BJ (cell line): ENCODE results near the gene SP100. TPM values are rescaled to one million over a fixed set of nuclear protein-coding genes. Genes with fewer than 3 reads are reported as not detected.

Experiments used
- CTCF ChIA-PET: fragments of 350-600 bp; formaldehyde crosslinking; extraction: SDS; loops from one replicate; lab custom pipeline; 2021; ENCODE audit warnings: antibody characterized with exemption, inconsistent platforms; lab: Yijun Ruan, JAX
- POLR2A ChIA-PET: fragments of 300-600 bp; sonication (Branson Sonifier 250); formaldehyde crosslinking; extraction: SDS; loops from one replicate; lab custom pipeline; 2021; ENCODE audit warnings: antibody characterized with exemption; lab: Charles Lee
- DNase-seq: peaks from one replicate; pipeline ENCODE4 v3.0.0-alpha.2; 2011; ENCODE audit warnings: low read depth
- H3K27me3 ChIP-seq: 2 replicates; pipeline ENCODE4 v1.6.0; 2011; ENCODE audit warnings: low read length; ENCODE audit not compliant: control insufficient read depth, insufficient read depth
- H3K36me3 ChIP-seq: 2 replicates; pipeline ENCODE4 v1.5.1; 2011; ENCODE audit warnings: low read length; ENCODE audit not compliant: control insufficient read depth, insufficient read depth
- H3K4me3 ChIP-seq: 2 replicates; pipeline ENCODE4 v1.5.1; 2011; ENCODE audit warnings: low read depth, mild to moderate bottlenecking, control low read depth, low read length
- CTCF ChIP-seq: IDR thresholded peaks from 2 replicates; pipeline ENCODE4 v1.5.1; 2011; ENCODE audit warnings: low read depth, mild to moderate bottlenecking, control low read depth, inconsistent platforms, low read length, moderate library complexity; ENCODE audit not compliant: insufficient read depth
- polyA plus RNA-seq: library from polyadenylated mRNA; depleted of rRNA; stranded (reverse); fragments of >200 nt; gene quantifications from 2 replicates; pipeline ENCODE4 v1.2.3, GENCODE V29; 2011

SP100 gene
- polyA plus RNA-seq, 1 experiment = 34.8 TPM

- TF ChIP-seq CTCF = no peak
- DNase-seq = no peak
- Histone ChIP-seq H3K27me3 (no peaks in the 10 kb centered on the region), H3K4me3 (no peak overlapping the region), H3K36me3 (peaks cover 1% of the 10 kb centered on the region)
- ChIA-PET POLR2A (no interaction called here), CTCF (no interaction called here)
These were observed 86.6 kb downstream of the SP100 start for GRCh38 chr2:230502593-230502992.

- POLR2A ChIA-PET = no interaction called here
- Histone ChIP-seq H3K27me3 (no peaks in the 10 kb centered on the region), H3K36me3 (peaks cover 1% of the 10 kb centered on the region), H3K4me3 (no peak overlapping the region)
- no peak for TF ChIP-seq CTCF
- CTCF ChIA-PET = no interaction called here
- DNase-seq = no peak
These were observed 87.8 kb downstream of the SP100 start for GRCh38 chr2:230503798-230504197.

- no peak for DNase-seq
- POLR2A ChIA-PET = no interaction called here
- Histone ChIP-seq H3K4me3 (no peak overlapping the region), H3K27me3 (no peaks in the 10 kb centered on the region), H3K36me3 (peaks cover 4% of the 10 kb centered on the region)
- no peak for TF ChIP-seq CTCF
- CTCF ChIA-PET = no interaction called here
These were observed 89.2 kb downstream of the SP100 start for GRCh38 chr2:230505162-230505561.

GRCh38 chr2:230512955-230513748, 97.2 kb downstream of the SP100 start:
- ChIA-PET CTCF (no interaction called here), POLR2A (no interaction called here)
- DNase-seq = no peak
- H3K4me3 ChIP-seq = no peak overlapping the region
- H3K36me3 ChIP-seq = peaks cover 2% of the 10 kb centered on the region; the same call in 1 of the 2 replicates
- no peak for TF ChIP-seq CTCF
- H3K27me3 ChIP-seq = no peaks in the 10 kb centered on the region

- ChIA-PET POLR2A (no interaction called here), CTCF (no interaction called here)
- DNase-seq = no peak
- Histone ChIP-seq H3K36me3 (no peaks in the 10 kb centered on the region), H3K27me3 (no peaks in the 10 kb centered on the region), H3K4me3 (no peak overlapping the region)
- TF ChIP-seq CTCF = no peak
These were observed 104.3 kb downstream of the SP100 start for GRCh38 chr2:230520061-230520874.
